HepG2 (cell line): ENCODE measurements around the gene CYSTM1. TPM values are rescaled to one million over a fixed set of nuclear protein-coding genes. Genes with fewer than 3 reads are reported as not detected.

Source experiments
- ATAC-seq: fragments of 200-7000 bp; cut with Tn5 transposase; 3 replicates; pipeline ENCODE4 v1.9.1; 2020; ENCODE audit warnings: mild to moderate bottlenecking, moderate library complexity
- BruUV-seq: library from RNA; stranded (reverse); fragments of 400-500 nt; replicated peaks from 2 replicates; lab custom pipeline; 2021; lab: Mats Ljungman, UMichigan
- CTCF ChIA-PET: fragments of 300-600 bp; formaldehyde crosslinking; extraction: SDS; loops from one replicate; lab custom pipeline; 2021; ENCODE audit warnings: low total read pairs, inconsistent platforms, low intra/inter-chr PET ratio; lab: Yijun Ruan, JAX
- POLR2A ChIA-PET: fragments of 350-600 bp; sonication (Branson Sonifier 250); formaldehyde crosslinking; loops from one replicate; lab custom pipeline; 2020; ENCODE audit warnings: antibody characterized with exemption, inconsistent platforms; lab: Yijun Ruan, JAX
- DNase-seq: peaks from one replicate; pipeline ENCODE4 v3.0.0-alpha.2; 2015; ENCODE audit warnings: low spot score
- FAIRE-seq: peaks from 3 replicates; lab custom pipeline; 2011; peaks lifted over from hg19 to GRCh38; lab: Jason Lieb, UNC
- H2AFZ ChIP-seq: one replicate; pipeline ENCODE4 v1.6.1; 2011; ENCODE audit warnings: low read length, inconsistent platforms
- H3K27ac ChIP-seq: fragments of 300-600 bp; 3 replicates; pipeline ENCODE4 v1.8.0; 2011; ENCODE audit warnings: mixed run types, mild to moderate bottlenecking, mixed read lengths, low read length, inconsistent platforms; ENCODE audit not compliant: insufficient read depth; ENCODE audit errors: extremely low read length
- H3K27me3 ChIP-seq, 2 experiments: fragments of 200-600 bp in 1 of 2; 2 replicates in 1 of 2; 3 replicates in 1 of 2; pipeline versions ENCODE4 v1.6.0 to v1.8.0; 2011; ENCODE audit warnings: low read length in 2 of 2, mild to moderate bottlenecking in 2 of 2, moderate library complexity in 2 of 2, inconsistent platforms in 1 of 2; ENCODE audit not compliant: insufficient read depth in 2 of 2, control insufficient read depth in 1 of 2
- H3K36me3 ChIP-seq, 2 experiments: fragments of 200-600 bp in 1 of 2; replicated peaks in 1 of 2; 2 replicates in 1 of 2; 3 replicates in 1 of 2; pipeline versions ENCODE4 v1.5.1 to v1.8.0; 2011; ENCODE audit warnings: low read length in 2 of 2, inconsistent platforms in 1 of 2; ENCODE audit not compliant: insufficient read depth in 2 of 2, control insufficient read depth in 1 of 2
- H3K4me1 ChIP-seq: 2 replicates; pipeline ENCODE4 v1.5.1; 2012; ENCODE audit warnings: low read length, inconsistent platforms; ENCODE audit not compliant: insufficient read depth
- H3K4me2 ChIP-seq: 2 replicates; pipeline ENCODE4 v1.6.0; 2011; ENCODE audit warnings: low read depth, low read length, inconsistent platforms
- H3K4me3 ChIP-seq, 3 experiments: fragments of 200-600 bp in 1 of 3; sonication (generic), shearing (Covaris generic) in 1 of 3; replicated peaks in 1 of 3; 2 replicates each; pipeline ENCODE4 v1.5.1; 2011 to 2016; ENCODE audit warnings: low read length in 3 of 3, inconsistent platforms in 2 of 3, low read depth in 2 of 3, mild to moderate bottlenecking in 2 of 3, control low read depth in 1 of 3, mixed read lengths in 1 of 3; ENCODE audit not compliant: insufficient read depth in 1 of 3
- H3K79me2 ChIP-seq: one replicate; pipeline ENCODE4 v1.6.1; 2011; ENCODE audit warnings: low read length, inconsistent platforms; ENCODE audit not compliant: insufficient read depth
- H3K9ac ChIP-seq: 2 replicates; pipeline ENCODE4 v1.6.0; 2011; ENCODE audit warnings: mild to moderate bottlenecking, low read depth, low read length, inconsistent platforms; ENCODE audit not compliant: insufficient read depth
- H3K9me3 ChIP-seq: 2 replicates; pipeline ENCODE4 v1.5.1; 2012; ENCODE audit warnings: mild to moderate bottlenecking, low read length
- H4K20me1 ChIP-seq: 2 replicates; pipeline ENCODE4 v1.6.0; 2011; ENCODE audit warnings: inconsistent platforms, mild to moderate bottlenecking, low read length, moderate library complexity; ENCODE audit not compliant: insufficient read depth
- ARHGAP35 ChIP-seq: sonication (generic); formaldehyde crosslinking; IDR thresholded peaks from 2 replicates; pipeline ENCODE4 v1.9.0; 2022; ENCODE audit warnings: mild to moderate bottlenecking, inconsistent platforms, moderate library complexity, missing genetic modification reagents, borderline replicate concordance
- CBX2 ChIP-seq, 2 experiments: fragments of 200-600 bp in 1 of 2; sonication (generic); formaldehyde crosslinking in 1 of 2; IDR thresholded peaks; 2 replicates each; pipeline versions ENCODE4 v1.7.0 to v1.8.1; 2018 to 2022; ENCODE audit warnings: low read depth in 2 of 2, low read length in 1 of 2, mild to moderate bottlenecking in 1 of 2, missing genetic modification reagents in 1 of 2
- IKZF4 ChIP-seq: sonication (generic); formaldehyde crosslinking; IDR thresholded peaks from 2 replicates; pipeline ENCODE4 v1.5.1; 2020; ENCODE audit warnings: borderline replicate concordance, mild to moderate bottlenecking, low read depth, missing genetic modification reagents; ENCODE audit errors: not compliant biosample characterization
- PHF20 ChIP-seq: sonication (generic); formaldehyde crosslinking; IDR thresholded peaks from 2 replicates; pipeline ENCODE4 v1.5.0; 2020; ENCODE audit warnings: mild to moderate bottlenecking, missing genetic modification reagents
- REPIN1 ChIP-seq: sonication (generic); formaldehyde crosslinking; IDR thresholded peaks from 2 replicates; pipeline ENCODE4 v1.8.0; 2022; ENCODE audit warnings: missing genetic modification reagents, low read depth, mild to moderate bottlenecking, borderline replicate concordance
- XBP1 ChIP-seq: sonication (generic); formaldehyde crosslinking; IDR thresholded peaks from 2 replicates; pipeline ENCODE4 v1.5.0; 2020; ENCODE audit warnings: missing genetic modification reagents
- ZBTB25 ChIP-seq: IDR thresholded peaks from 2 replicates; pipeline ENCODE4 v1.6.1; 2018; ENCODE audit warnings: missing genetic modification reagents
- ZBTB37 ChIP-seq: sonication (generic); formaldehyde crosslinking; IDR thresholded peaks from 2 replicates; pipeline ENCODE4 v1.4.0; 2020; ENCODE audit warnings: mild to moderate bottlenecking, missing genetic modification reagents
- ZBTB8A ChIP-seq: sonication (generic); formaldehyde crosslinking; IDR thresholded peaks from 2 replicates; pipeline ENCODE4 v1.4.0; 2020; ENCODE audit warnings: mild to moderate bottlenecking, low read depth, missing genetic modification reagents, borderline replicate concordance
- ZFP62 ChIP-seq: sonication (generic); formaldehyde crosslinking; IDR thresholded peaks from 2 replicates; pipeline ENCODE4 v1.4.0; 2020; ENCODE audit warnings: missing genetic modification reagents
- ZNF549 ChIP-seq: sonication (generic); formaldehyde crosslinking; IDR thresholded peaks from 2 replicates; pipeline ENCODE4 v1.5.0; 2020; ENCODE audit warnings: missing genetic modification reagents
- ZNF576 ChIP-seq: sonication (generic); formaldehyde crosslinking; IDR thresholded peaks from 2 replicates; pipeline ENCODE4 v1.4.0; 2020; ENCODE audit warnings: mild to moderate bottlenecking, missing genetic modification reagents
- ZNF598 ChIP-seq: sonication (generic); formaldehyde crosslinking; IDR thresholded peaks from 2 replicates; pipeline ENCODE4 v1.5.1; 2020; ENCODE audit warnings: mild to moderate bottlenecking, missing genetic modification reagents, borderline replicate concordance
- ZNF660 ChIP-seq: sonication (generic); formaldehyde crosslinking; IDR thresholded peaks from 2 replicates; pipeline ENCODE4 v1.5.1; 2020; ENCODE audit warnings: mild to moderate bottlenecking, low read depth, missing genetic modification reagents, borderline replicate concordance
- ZNF747 ChIP-seq: sonication (generic); formaldehyde crosslinking; IDR thresholded peaks from 2 replicates; pipeline ENCODE4 v1.8.1; 2023; ENCODE audit warnings: missing genetic modification reagents, mild to moderate bottlenecking, borderline replicate concordance
- ZNF83 ChIP-seq: sonication (generic); formaldehyde crosslinking; IDR thresholded peaks from 2 replicates; pipeline ENCODE4 v1.4.0; 2020; ENCODE audit warnings: missing genetic modification reagents, mild to moderate bottlenecking, borderline replicate concordance
- WGBS: methylation state at CpG from one replicate; pipeline ENCODE4 v1.1.6; 2017; ENCODE audit warnings: low lambda C conversion rate; 5-methylcytosine and 5-hydroxymethylcytosine counted together
- in situ Hi-C: cut with HindIII; loops from 2 replicates; pipeline ENCODE4 v1.10.0; 2017; ENCODE audit warnings: low pct_unique_long_range_greater_than_20kb; ENCODE audit not compliant: extremely low pct_ligation_motif_present
- intact Hi-C: fragments of 100-400 bp; cut with micrococcal nuclease; formaldehyde crosslinking; loops from one replicate; pipeline ENCODE4 v1.10.0; 2022; ENCODE audit not compliant: unreplicated experiment
- polyA plus RNA-seq, 8 experiments: library from polyadenylated mRNA; depleted of rRNA in 3 of 8; stranded (reverse) in 7 of 8; unstranded in 1 of 8; fragments of >200 nt; fragmentation: Illumina TruSeq in 4 of 8; extraction: Trizol in 4 of 8; gene quantifications; 2 replicates each; pipeline versions ENCODE4 v1.2.1 to v1.2.3, GENCODE V29; 2011 to 2016; ENCODE audit warnings: low read depth in 4 of 8, missing spikeins in 1 of 8, mixed read lengths in 1 of 8; ENCODE audit not compliant: insufficient read depth in 1 of 8
- total RNA-seq, 5 experiments: library from RNA; depleted of rRNA; stranded (reverse); fragments of >200 nt; fragmentation: Illumina TruSeq; extraction: Trizol; gene quantifications; 2 replicates each; pipeline ENCODE4 v1.2.3, GENCODE V29; 2016; ENCODE audit warnings: low read depth in 1 of 5

The CYSTM1 gene
- total and polyA plus RNA-seq, 2 of the 13 experiments (the other 11 are each of a cell fraction or from before 2014, with no cell fraction given) = 40.0 to 73.4 TPM

- Histone ChIP-seq H3K27me3 (0 out of 5 replicates have a peak, but pooled peaks cover 1 to 3% of the 10 kb centered on the region in 2 experiments), H3K4me3 (no peak overlapping the region), H3K4me2 (no peak overlapping the region), H3K79me2 (no peaks in the 10 kb centered on the region), H3K4me1 (peaks cover 45% of the 10 kb centered on the region), H3K9me3 (no peaks in the 10 kb centered on the region), H4K20me1 (peaks cover 18% of the 10 kb centered on the region), H2AFZ (no peak overlapping the region), H3K9ac (no peak overlapping the region), H3K27ac (no peak overlapping the region), H3K36me3 (no peaks in the 10 kb centered on the region)
- in situ Hi-C loops = no loop called here
- intact Hi-C loops = loop anchor here (5.0 kb wide), 1 partner anchor 33 kb away; no protein-coding TSS in a partner anchor
- BruUV-seq = no TSS peak
- FAIRE-seq (no peak), DNase-seq (no peak), ATAC-seq (no peak)
- ChIA-PET POLR2A (no interaction called here), CTCF (no interaction called here)
- 79% methylated on average over 3 of the region's 3 CpGs for WGBS
- TF ChIP-seq IKZF4 (CRISPR knock-in tag) = no peak
- TF ChIP-seq ZBTB8A (CRISPR knock-in tag) = no peak
- no peak for TF ChIP-seq ZNF747 (CRISPR knock-in tag)
- no peak for TF ChIP-seq PHF20 (CRISPR knock-in tag)
- TF ChIP-seq REPIN1 = no peak
- no peak for TF ChIP-seq ZNF83 (CRISPR knock-in tag)
- TF ChIP-seq ZBTB25 (CRISPR knock-in tag) = no peak
- no peak for TF ChIP-seq ZNF576 (CRISPR knock-in tag)
- TF ChIP-seq CBX2 (IDR thresholded peaks at IDR 0.05; ENCODE audit: low read depth, low read length) = no peak
- no peak for TF ChIP-seq CBX2 (CRISPR knock-in tag; IDR thresholded peaks at IDR 0.05; ENCODE audit: low read depth)
- TF ChIP-seq XBP1 (CRISPR knock-in tag) = no peak
- TF ChIP-seq ZNF598 (CRISPR knock-in tag) = no peak
- TF ChIP-seq ZNF549 = no peak
- no peak for TF ChIP-seq ZBTB37 (CRISPR knock-in tag)
- TF ChIP-seq ZFP62 (CRISPR knock-in tag) = no peak
- TF ChIP-seq ZNF660 (CRISPR knock-in tag) = no peak
- no peak for TF ChIP-seq ARHGAP35
Measured at GRCh38 chr5:140140435-140140834, 34.6 kb upstream of the CYSTM1 start.
